22Rv1 (cell line): ENCODE data around the gene KRTAP10-1.
"Not testable (repeated sequence)": the region's sequence is repeated elsewhere in the genome, so short reads cannot be mapped to it uniquely, and the experiment has no call there.

ENCODE experiments used
- H3K27ac ChIP-seq: fragments of 450-650 bp; 2 replicates; pipeline ENCODE4 v1.5.1; 2017
- ZFX ChIP-seq: fragments of 450-650 bp; IDR thresholded peaks from 2 replicates; pipeline ENCODE4 v1.6.1; 2017; ENCODE audit warnings: antibody characterized with exemption, borderline replicate concordance
- TF ChIP-seq, protein P1 (sequence below): fragments of 450-650 bp; IDR thresholded peaks from 2 replicates; pipeline ENCODE4 v1.5.1; 2017; ENCODE audit warnings: mild to moderate bottlenecking

KRTAP10-1 gene

DNA sequence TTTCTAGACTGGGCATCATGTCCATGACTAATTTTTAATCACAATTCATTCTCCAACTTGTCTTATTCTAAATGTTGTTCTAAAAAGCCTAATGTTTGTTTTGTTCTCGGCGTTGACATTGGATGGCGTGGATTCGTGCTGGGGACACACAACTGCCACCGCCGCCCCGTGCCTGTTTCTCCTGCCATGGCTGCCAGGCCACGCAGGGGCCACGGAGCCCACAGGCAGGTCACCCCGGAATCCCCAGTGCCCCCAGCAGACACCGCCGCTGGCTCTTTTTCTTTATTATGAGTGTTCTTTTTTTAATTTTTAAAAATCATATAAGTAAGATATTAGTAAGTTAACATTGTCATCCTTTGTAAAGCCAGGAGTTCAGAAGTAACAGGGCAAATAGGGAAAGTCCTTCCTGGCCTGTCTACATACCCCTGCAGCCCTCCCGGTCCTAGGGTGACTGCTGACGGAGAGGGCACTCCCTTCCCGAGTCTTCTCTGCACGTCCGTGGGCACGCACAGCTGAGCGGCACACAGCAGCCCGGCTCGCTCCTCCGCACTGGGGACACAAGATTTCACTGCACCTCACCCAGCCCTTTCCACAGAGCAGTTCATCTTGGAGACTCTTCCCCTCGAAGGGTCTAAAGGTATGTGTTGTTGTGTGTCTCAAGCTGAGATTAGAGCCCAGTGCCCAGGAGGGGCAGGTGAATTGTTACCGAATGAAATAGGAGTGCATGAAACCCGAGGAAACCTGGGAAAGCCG lies 32.1 kb downstream of the KRTAP10-1 start:
- no peak for TF ChIP-seq ZFX
- TF ChIP-seq, protein P1, sequence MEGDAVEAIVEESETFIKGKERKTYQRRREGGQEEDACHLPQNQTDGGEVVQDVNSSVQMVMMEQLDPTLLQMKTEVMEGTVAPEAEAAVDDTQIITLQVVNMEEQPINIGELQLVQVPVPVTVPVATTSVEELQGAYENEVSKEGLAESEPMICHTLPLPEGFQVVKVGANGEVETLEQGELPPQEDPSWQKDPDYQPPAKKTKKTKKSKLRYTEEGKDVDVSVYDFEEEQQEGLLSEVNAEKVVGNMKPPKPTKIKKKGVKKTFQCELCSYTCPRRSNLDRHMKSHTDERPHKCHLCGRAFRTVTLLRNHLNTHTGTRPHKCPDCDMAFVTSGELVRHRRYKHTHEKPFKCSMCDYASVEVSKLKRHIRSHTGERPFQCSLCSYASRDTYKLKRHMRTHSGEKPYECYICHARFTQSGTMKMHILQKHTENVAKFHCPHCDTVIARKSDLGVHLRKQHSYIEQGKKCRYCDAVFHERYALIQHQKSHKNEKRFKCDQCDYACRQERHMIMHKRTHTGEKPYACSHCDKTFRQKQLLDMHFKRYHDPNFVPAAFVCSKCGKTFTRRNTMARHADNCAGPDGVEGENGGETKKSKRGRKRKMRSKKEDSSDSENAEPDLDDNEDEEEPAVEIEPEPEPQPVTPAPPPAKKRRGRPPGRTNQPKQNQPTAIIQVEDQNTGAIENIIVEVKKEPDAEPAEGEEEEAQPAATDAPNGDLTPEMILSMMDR, result no peak
- H3K27ac ChIP-seq, result no peak overlapping the region

DNA sequence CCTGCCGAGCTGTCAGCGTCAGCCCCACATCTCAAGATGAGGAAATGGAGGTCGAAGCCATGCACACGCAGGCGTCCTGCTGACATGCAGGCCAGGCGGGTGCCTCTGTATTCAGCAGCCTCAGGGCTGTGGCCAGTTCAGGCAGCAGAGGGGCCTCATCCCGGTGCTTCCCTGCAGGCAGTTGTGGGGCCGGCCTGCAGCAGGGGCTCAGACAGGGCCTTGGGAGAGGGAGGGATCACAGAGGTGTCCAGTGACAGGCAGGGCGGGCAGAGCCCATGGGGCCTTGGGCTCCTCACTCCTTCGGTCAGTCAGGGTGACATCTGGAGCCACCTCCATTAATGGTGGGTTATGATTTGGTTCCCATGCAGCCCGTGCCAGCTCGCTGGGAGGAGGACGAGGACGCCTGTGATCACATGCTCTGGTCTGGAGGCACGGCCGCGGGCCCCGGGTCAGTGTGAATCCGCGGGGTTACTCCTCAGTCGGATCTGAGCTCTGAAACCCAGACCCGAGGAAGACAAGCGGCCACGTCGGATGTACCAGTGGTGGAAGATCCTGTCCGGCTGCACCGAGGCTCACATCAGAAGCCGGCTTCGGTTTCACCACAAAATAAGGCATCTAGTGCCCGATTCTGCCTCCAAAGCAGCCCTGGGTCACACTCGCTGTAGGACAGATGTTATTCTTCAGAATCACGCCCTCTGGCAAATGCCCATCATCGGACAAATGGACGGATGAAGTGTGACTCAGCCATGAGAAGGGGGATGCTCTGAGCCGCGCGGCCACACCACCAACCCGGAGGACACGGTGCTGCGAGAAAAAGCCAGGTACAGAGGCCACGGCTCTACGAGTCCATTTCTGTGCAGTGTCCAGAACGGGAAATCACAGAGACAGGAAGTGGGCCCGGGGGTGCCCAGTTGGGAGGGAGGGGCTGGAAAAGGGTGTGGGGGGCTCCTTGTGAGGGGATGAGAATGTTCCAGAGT lies 33.4 kb downstream of the KRTAP10-1 start:
- TF ChIP-seq ZFX, result no peak
- TF ChIP-seq, protein P1, result no peak
- no peak overlapping the region for H3K27ac ChIP-seq

- no peak overlapping the region for H3K27ac ChIP-seq
- TF ChIP-seq ZFX, result no peak
- TF ChIP-seq, protein P1, result no peak
Observed at GRCh38 chr21:44505673-44506278, 34.2 kb downstream of the KRTAP10-1 start.

DNA sequence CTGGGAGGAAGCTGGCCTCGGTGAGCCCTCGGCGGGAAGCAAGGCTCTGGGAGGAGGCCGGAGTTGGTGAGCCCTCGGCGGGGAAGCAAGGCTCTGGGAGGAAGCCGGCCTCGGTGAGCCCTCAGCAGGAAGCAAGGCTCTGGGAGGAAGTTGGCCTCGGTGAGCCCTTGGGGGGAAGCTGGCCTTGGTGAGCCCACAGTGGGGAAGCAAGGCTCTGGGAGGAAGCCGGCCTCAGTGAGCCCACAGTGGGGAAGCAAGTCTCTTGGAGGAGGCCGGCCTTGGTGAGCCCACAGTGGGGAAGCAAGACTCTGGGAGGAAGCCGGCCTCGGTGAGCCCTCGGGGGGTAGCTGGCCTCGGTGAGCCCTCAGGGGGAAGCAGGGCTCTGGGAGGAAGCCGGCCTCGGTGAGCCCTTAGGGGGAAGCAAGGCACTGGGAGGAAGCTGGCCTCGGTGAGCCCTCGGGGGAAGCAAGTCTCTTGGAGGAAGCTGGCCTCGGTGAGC lies 36.0 kb downstream of the KRTAP10-1 start:
- TF ChIP-seq, protein P1, result no peak
- H3K27ac ChIP-seq, result no peak overlapping the region

DNA sequence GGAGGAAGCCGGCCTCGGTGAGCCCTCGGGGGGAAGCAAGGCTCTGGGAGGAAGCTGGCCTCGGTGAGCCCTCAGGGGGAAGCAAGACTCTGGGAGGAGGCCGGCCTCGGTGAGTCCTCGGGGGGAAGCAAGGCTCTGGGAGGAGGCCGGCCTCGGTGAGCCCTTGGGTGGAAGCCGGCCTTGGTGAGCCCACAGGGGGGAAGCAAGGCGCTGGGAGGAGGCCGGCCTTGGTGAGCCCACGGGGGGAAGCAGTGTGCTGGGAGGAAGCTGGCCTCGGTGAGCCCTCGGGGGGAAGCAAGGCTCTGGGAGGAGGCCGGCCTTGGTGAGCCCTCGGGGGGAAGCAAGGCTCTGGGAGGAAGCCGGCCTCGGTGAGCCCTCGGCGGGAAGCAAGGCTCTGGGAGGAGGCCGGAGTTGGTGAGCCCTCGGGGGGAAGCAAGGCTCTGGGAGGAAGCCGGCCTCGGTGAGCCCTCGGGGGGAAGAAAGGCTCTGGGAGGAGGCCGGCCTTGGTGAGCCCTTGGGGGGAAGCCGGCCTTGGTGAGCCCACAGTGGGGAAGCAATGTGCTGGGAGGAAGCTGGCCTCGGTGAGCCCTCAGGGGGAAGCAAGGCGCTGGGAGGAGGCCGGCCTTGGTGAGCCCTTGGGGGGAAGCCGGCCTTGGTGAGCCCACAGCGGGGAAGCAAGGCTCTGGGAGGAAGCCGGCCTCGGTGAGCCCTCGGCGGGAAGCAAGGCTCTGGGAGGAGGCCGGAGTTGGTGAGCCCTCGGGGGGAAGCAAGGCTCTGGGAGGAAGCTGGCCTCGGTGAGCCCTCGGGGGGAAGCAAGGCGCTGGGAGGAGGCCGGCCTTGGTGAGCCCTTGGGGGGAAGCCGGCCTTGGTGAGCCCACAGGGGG lies 36.7 kb downstream of the KRTAP10-1 start:
- not testable (repeated sequence) for H3K27ac ChIP-seq

DNA sequence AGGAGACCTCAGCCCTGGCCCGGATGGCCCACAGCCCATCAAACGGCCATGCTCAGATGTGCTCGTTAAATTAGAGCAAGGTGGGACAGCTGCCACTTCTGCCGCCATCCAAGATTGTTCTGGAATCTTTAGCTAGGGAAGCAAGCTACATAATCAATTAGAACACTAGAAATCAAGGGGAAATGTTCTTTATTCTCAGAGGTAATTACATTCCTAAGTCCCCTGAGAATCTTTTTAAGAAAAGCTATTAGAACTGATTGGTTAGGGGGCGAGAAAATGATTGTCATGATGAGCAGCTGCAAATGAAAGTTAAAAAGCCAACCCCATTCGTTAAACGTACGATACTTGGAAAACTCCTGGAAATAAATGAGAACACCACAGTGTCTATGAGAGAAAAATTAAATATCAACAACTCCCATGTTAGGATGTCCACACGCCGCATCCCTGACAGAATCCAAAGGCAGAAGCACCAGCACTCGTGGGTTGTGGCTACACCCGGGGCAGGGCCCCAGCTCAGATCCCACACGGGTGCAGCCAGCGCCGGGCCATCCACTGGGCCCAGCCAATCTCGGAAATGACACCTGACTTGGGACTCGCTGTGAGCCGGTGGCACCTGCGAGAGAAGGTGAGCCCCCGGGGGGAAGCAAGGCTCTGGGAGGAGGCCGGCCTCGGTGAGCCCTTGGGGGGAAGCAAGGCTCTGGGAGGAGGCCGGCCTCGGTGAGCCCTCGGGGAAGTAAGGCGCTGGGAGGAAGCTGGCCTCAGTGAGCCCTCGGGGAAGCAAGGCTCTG lies 37.6 kb downstream of the KRTAP10-1 start:
- TF ChIP-seq ZFX, result no peak
- TF ChIP-seq, protein P1, result no peak
- H3K27ac ChIP-seq, result no peak overlapping the region
